ENCODE results near the gene PLEKHO2. TPM values are rescaled to one million over a fixed set of nuclear protein-coding genes. Genes with fewer than 3 reads are reported as not detected.

PLEKHO2 gene
- total RNA-seq, 1 donor from 2014 or later = 33.4 TPM

DNA sequence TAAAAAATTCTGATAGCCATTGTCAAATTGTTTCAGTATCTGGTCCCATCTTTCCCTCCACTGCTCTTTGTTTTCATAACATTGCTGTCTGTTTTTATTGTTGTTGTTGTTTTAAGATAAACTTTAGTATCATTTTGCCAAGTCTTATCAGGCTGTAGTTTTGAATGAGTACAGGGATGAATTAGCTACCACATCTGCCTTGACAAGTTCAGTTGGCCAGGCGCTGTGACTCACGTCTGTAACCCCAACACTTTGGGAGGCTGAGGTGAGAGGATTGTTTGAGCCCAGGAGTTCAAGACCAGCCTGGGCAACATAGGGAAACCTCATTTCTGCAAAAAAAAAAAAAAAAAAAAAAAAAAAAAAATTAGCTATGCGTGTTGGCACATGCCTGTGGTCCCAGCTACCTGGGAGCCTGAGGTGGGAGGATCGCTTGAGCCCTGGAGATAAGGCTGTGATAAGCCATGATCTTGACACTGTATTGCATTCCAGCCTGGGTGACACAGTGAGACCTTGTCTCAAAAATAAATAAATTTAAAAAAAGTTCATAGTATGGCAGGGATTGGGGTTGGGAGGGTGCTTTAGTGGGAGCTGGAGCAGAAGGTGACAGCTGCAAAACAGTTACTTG is 61.7 kb downstream of the PLEKHO2 start:
- Mint-ChIP-seq H3K27ac (ENCODE audit: unreplicated experiment) (no peak overlapping the region), H3K9me3 (ENCODE audit: unreplicated experiment) (peaks cover 3% of the 10 kb centered on the region), H3K4me1 (ENCODE audit: unreplicated experiment) (peaks cover 10% of the 10 kb centered on the region), H3K27me3 (ENCODE audit: unreplicated experiment) (peaks cover 3% of the 10 kb centered on the region), H3K36me3 (ENCODE audit: low read depth, unreplicated experiment) (peaks cover 6% of the 10 kb centered on the region), H3K4me3 (ENCODE audit: unreplicated experiment) (no peak overlapping the region)
- no peak for DNase-seq (ENCODE audit: low spot score)
- TF ChIP-seq, protein P1, sequence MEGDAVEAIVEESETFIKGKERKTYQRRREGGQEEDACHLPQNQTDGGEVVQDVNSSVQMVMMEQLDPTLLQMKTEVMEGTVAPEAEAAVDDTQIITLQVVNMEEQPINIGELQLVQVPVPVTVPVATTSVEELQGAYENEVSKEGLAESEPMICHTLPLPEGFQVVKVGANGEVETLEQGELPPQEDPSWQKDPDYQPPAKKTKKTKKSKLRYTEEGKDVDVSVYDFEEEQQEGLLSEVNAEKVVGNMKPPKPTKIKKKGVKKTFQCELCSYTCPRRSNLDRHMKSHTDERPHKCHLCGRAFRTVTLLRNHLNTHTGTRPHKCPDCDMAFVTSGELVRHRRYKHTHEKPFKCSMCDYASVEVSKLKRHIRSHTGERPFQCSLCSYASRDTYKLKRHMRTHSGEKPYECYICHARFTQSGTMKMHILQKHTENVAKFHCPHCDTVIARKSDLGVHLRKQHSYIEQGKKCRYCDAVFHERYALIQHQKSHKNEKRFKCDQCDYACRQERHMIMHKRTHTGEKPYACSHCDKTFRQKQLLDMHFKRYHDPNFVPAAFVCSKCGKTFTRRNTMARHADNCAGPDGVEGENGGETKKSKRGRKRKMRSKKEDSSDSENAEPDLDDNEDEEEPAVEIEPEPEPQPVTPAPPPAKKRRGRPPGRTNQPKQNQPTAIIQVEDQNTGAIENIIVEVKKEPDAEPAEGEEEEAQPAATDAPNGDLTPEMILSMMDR (IDR thresholded peaks at IDR 0.05; ENCODE audit: unreplicated experiment) = no peak

DNA sequence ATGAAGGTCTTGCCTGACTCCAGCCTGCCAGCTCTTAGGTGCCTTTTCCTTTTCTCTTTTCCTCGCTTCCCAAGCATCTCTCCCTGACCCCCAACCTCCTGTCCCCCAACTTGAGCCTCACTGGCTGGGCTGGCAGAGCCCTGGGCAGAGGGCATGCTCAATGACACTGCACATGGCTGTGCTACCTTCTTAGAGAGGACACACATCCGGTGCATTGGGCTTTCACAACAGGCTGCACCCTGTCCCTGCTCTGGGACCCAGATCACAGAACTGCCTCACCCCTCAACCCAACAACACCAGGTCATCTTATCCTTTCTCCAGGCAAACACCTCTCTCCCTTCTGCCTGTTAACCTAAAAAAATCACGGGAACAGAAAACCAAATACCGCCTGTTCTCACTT is 62.5 kb downstream of the PLEKHO2 start:
- H3K27ac Mint-ChIP-seq (ENCODE audit: unreplicated experiment) = no peak overlapping the region
- H3K36me3 Mint-ChIP-seq (ENCODE audit: low read depth, unreplicated experiment) = peaks cover 6% of the 10 kb centered on the region
- TF ChIP-seq, protein P1 (IDR thresholded peaks at IDR 0.05; ENCODE audit: unreplicated experiment) = no peak
- no peak for DNase-seq (ENCODE audit: low spot score)
- peaks cover 3% of the 10 kb centered on the region for H3K9me3 Mint-ChIP-seq (ENCODE audit: unreplicated experiment)
- peaks cover 3% of the 10 kb centered on the region for H3K27me3 Mint-ChIP-seq (ENCODE audit: unreplicated experiment)
- H3K4me3 Mint-ChIP-seq (ENCODE audit: unreplicated experiment) = no peak overlapping the region
- H3K4me1 Mint-ChIP-seq (ENCODE audit: unreplicated experiment) = peaks cover 10% of the 10 kb centered on the region

DNA sequence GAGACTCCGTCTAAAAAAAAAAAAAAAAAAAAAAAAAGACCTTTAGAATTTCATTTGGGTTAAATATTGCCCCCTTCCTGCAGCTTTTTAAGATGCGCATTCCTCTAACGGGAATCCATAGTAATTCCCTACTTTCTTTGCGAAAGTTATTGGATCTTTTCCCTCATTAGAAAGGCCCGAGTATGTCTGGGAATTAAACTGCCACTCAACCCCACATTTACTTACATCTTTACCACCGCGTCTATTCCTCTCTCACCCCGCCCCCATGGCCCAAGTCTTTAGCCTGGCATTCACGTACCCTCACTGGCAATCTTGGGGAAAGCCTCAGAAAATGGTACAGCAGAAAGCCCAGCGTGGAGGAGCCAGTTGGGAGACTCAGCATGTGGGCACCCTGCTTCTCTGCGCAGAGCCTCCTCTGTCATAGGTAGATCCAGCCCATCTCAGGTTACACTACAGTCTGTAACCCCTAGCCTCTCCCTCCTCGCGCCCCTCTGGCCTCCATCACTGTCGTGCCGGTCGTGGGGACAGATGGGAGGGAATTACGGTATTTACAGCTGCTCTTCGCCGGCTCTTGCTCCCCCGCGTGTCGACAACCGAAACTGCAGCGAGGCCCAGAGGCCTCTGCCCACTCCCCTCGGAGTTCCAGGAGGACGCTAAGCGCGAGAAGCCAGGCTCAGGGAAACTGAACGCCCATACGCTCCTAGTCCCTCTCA is 63.6 kb downstream of the PLEKHO2 start:
- Mint-ChIP-seq H3K27ac (ENCODE audit: unreplicated experiment) (peak overlapping the region; percentile 32), H3K4me1 (ENCODE audit: unreplicated experiment) (peaks cover 10% of the 10 kb centered on the region), H3K27me3 (ENCODE audit: unreplicated experiment) (peaks cover 3% of the 10 kb centered on the region), H3K36me3 (ENCODE audit: low read depth, unreplicated experiment) (peaks cover 6% of the 10 kb centered on the region), H3K9me3 (ENCODE audit: unreplicated experiment) (peaks cover 3% of the 10 kb centered on the region), H3K4me3 (ENCODE audit: unreplicated experiment) (peak overlapping the region; percentile 77)
- DNase-seq (ENCODE audit: low spot score) = peak; percentile 89
- TF ChIP-seq, protein P1 (IDR thresholded peaks at IDR 0.05; ENCODE audit: unreplicated experiment) = peak; percentile 69

DNA sequence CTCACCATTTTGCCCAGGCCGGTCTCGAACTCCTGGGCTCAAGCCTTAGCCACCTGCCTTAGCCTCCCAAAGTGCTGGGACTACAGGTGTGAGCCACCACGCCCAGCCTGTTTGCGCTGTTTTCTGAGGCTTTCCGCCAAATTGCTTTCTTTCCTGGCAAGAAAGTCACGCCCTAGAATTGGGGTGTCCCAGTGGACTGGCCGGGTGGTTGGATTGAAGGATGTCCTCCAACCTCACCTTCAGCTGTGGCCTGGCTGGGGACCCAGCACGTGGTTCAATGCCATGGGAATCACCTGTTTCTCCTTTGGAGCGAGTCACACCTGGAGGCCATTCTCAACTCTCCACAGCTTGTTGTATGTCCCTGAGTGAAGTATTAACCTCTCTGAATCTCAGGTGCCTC is 64.2 kb downstream of the PLEKHO2 start:
- Mint-ChIP-seq H3K4me1 (ENCODE audit: unreplicated experiment) (peaks cover 10% of the 10 kb centered on the region), H3K36me3 (ENCODE audit: low read depth, unreplicated experiment) (peaks cover 2% of the 10 kb centered on the region), H3K27me3 (ENCODE audit: unreplicated experiment) (peaks cover 2% of the 10 kb centered on the region), H3K9me3 (ENCODE audit: unreplicated experiment) (no peaks in the 10 kb centered on the region), H3K4me3 (ENCODE audit: unreplicated experiment) (peak overlapping the region; percentile 77), H3K27ac (ENCODE audit: unreplicated experiment) (no peak overlapping the region)
- TF ChIP-seq, protein P1 (IDR thresholded peaks at IDR 0.05; ENCODE audit: unreplicated experiment) = no peak
- no peak for DNase-seq (ENCODE audit: low spot score)

DNA sequence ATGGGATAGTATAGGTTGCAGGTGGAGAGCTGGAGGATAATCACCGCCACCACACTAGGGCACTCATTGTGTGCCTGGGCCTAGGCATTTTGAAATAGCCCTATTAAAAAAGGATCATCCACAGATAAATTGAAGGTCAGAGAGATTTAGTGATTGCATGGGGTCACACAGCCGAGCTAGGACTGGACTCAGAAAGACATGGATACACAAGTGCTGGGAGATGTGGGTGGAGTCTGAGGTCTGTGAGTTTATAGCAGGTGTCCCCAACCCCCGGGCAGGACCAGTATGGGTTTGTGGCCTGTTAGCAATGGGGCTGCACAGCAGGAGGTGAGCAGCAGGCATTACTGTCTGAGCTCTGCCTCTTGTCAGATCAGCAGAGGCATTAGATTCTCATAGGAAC is 64.7 kb downstream of the PLEKHO2 start:
- H3K27ac Mint-ChIP-seq (ENCODE audit: unreplicated experiment) = no peak overlapping the region
- TF ChIP-seq, protein P1 (IDR thresholded peaks at IDR 0.05; ENCODE audit: unreplicated experiment) = no peak

More for the DNA sequence above, 64.7 kb downstream of the PLEKHO2 start:
- no peak for DNase-seq (ENCODE audit: low spot score)
- Mint-ChIP-seq H3K4me1 (ENCODE audit: unreplicated experiment) (peaks cover 14% of the 10 kb centered on the region), H3K36me3 (ENCODE audit: low read depth, unreplicated experiment) (no peaks in the 10 kb centered on the region), H3K4me3 (ENCODE audit: unreplicated experiment) (no peak overlapping the region), H3K27me3 (ENCODE audit: unreplicated experiment) (no peaks in the 10 kb centered on the region), H3K9me3 (ENCODE audit: unreplicated experiment) (no peaks in the 10 kb centered on the region)
